Hepatocyte (in vitro differentiated cells): ENCODE data around the gene MAP1LC3A.

ENCODE experiments used
- EZH2 ChIP-seq: fragments of 200-600 bp; sonication (generic); IDR thresholded peaks from 2 replicates; pipeline ENCODE4 v1.6.1; 2016; ENCODE audit warnings: antibody characterized with exemption, mild to moderate bottlenecking, borderline replicate concordance
- TF ChIP-seq, protein P1 (sequence below): fragments of 200-600 bp; sonication (generic); IDR thresholded peaks from 2 replicates; pipeline ENCODE4 v1.5.1; 2016; ENCODE audit warnings: antibody characterized with exemption, mild to moderate bottlenecking; ENCODE audit not compliant: poor library complexity

GRCh38 chr20:34574426-34574825 is 15.9 kb downstream of the MAP1LC3A start:
- TF ChIP-seq, protein P1, sequence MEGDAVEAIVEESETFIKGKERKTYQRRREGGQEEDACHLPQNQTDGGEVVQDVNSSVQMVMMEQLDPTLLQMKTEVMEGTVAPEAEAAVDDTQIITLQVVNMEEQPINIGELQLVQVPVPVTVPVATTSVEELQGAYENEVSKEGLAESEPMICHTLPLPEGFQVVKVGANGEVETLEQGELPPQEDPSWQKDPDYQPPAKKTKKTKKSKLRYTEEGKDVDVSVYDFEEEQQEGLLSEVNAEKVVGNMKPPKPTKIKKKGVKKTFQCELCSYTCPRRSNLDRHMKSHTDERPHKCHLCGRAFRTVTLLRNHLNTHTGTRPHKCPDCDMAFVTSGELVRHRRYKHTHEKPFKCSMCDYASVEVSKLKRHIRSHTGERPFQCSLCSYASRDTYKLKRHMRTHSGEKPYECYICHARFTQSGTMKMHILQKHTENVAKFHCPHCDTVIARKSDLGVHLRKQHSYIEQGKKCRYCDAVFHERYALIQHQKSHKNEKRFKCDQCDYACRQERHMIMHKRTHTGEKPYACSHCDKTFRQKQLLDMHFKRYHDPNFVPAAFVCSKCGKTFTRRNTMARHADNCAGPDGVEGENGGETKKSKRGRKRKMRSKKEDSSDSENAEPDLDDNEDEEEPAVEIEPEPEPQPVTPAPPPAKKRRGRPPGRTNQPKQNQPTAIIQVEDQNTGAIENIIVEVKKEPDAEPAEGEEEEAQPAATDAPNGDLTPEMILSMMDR, result no peak
- no peak for TF ChIP-seq EZH2
